C4-2B (cell line): ENCODE results near the gene TPSD1.

Source experiments
- ZFX ChIP-seq: fragments of 450-650 bp; IDR thresholded peaks from 2 replicates; pipeline ENCODE4 v1.6.1; 2017
- TF ChIP-seq, protein P1 (sequence below): fragments of 450-650 bp; conservative IDR thresholded peaks from 2 replicates; pipeline ENCODE4 v1.5.1; 2017; ENCODE audit warnings: mild to moderate bottlenecking

DNA sequence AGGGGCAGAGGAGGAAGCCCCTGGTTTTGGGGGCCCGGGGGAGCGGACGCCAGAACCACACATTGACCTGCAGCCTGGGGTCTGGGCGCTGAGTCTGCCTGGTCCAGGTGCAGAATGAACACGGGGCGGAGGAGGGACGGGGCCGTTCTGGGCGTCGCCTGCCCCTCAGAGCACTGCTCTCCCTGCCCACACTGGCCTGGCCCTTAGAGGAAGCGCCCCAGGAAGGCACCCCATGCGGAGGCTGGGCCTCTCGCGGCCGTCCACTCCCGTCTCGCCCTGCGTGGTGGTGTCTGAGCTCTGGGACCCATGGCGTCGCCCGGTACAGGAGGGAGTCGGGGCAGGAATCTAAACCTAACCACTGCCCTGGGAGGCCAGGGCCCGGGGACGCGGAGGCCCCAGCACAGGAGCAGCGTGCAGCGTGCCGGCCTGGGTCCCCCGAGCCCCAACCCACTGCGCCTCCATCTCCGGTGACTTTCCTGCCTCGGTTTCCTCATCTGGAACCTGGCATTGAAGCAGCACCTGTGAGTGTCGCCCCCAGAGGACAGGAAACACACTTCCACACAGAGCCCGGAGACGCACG is 4.3 kb downstream of the TPSD1 start:
- TF ChIP-seq, protein P1, sequence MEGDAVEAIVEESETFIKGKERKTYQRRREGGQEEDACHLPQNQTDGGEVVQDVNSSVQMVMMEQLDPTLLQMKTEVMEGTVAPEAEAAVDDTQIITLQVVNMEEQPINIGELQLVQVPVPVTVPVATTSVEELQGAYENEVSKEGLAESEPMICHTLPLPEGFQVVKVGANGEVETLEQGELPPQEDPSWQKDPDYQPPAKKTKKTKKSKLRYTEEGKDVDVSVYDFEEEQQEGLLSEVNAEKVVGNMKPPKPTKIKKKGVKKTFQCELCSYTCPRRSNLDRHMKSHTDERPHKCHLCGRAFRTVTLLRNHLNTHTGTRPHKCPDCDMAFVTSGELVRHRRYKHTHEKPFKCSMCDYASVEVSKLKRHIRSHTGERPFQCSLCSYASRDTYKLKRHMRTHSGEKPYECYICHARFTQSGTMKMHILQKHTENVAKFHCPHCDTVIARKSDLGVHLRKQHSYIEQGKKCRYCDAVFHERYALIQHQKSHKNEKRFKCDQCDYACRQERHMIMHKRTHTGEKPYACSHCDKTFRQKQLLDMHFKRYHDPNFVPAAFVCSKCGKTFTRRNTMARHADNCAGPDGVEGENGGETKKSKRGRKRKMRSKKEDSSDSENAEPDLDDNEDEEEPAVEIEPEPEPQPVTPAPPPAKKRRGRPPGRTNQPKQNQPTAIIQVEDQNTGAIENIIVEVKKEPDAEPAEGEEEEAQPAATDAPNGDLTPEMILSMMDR: no peak
- no peak for TF ChIP-seq ZFX
